Mucosa of stomach (tissue), 1 donor: ENCODE results near the gene PACSIN2.
"Not testable (repeated sequence)": the region's sequence is repeated elsewhere in the genome, so short reads cannot be mapped to it uniquely, and the experiment has no call there.

Experiments
- H3K27me3 ChIP-seq: one replicate; pipeline ENCODE4 v1.7.0; 2013; ENCODE audit warnings: mild to moderate bottlenecking, low read length; ENCODE audit not compliant: control insufficient read depth, insufficient read depth
- H3K36me3 ChIP-seq: one replicate; pipeline ENCODE4 v1.7.0; 2013; ENCODE audit warnings: low read length; ENCODE audit not compliant: control insufficient read depth, insufficient read depth
- H3K4me1 ChIP-seq: one replicate; pipeline ENCODE4 v1.7.0; 2013; ENCODE audit warnings: mild to moderate bottlenecking, low read length; ENCODE audit not compliant: control insufficient read depth, insufficient read depth
- H3K4me3 ChIP-seq: one replicate; pipeline ENCODE4 v1.7.0; 2013; ENCODE audit warnings: low read length
- H3K9ac ChIP-seq: one replicate; pipeline ENCODE4 v1.7.0; 2013; ENCODE audit warnings: mild to moderate bottlenecking, low read length, moderate library complexity
- H3K9me3 ChIP-seq: one replicate; pipeline ENCODE4 v1.7.0; 2013; ENCODE audit warnings: mild to moderate bottlenecking, low read length, moderate library complexity; ENCODE audit not compliant: control insufficient read depth
- donor health status: Pancreatic carcinoma.

Gene PACSIN2

GRCh38 chr22:42944409-42944808 lies 70.5 kb downstream of the PACSIN2 start:
- Histone ChIP-seq H3K27me3 (no peaks in the 10 kb centered on the region), H3K36me3 (no peaks in the 10 kb centered on the region), H3K4me3 (no peak overlapping the region), H3K9ac (no peak overlapping the region), H3K9me3 (no peaks in the 10 kb centered on the region), H3K4me1 (peaks cover 61% of the 10 kb centered on the region)

- Histone ChIP-seq H3K4me1 (peaks cover 61% of the 10 kb centered on the region), H3K9ac (no peak overlapping the region), H3K36me3 (no peaks in the 10 kb centered on the region), H3K4me3 (no peak overlapping the region), H3K27me3 (no peaks in the 10 kb centered on the region), H3K9me3 (no peaks in the 10 kb centered on the region)
These were observed 71.0 kb downstream of the PACSIN2 start for GRCh38 chr22:42943981-42944380.

GRCh38 chr22:42942351-42942750 lies 72.6 kb downstream of the PACSIN2 start:
- Histone ChIP-seq H3K36me3 (no peaks in the 10 kb centered on the region), H3K27me3 (no peaks in the 10 kb centered on the region), H3K4me3 (no peak overlapping the region), H3K4me1 (peaks cover 61% of the 10 kb centered on the region), H3K9me3 (no peaks in the 10 kb centered on the region), H3K9ac (no peak overlapping the region)

- Histone ChIP-seq H3K9me3 (no peaks in the 10 kb centered on the region), H3K27me3 (no peaks in the 10 kb centered on the region), H3K36me3 (no peaks in the 10 kb centered on the region), H3K4me3 (no peak overlapping the region), H3K9ac (peak overlapping the region; percentile 54), H3K4me1 (peaks cover 59% of the 10 kb centered on the region)
These were observed 74.9 kb downstream of the PACSIN2 start for GRCh38 chr22:42939941-42940653.

- Histone ChIP-seq H3K4me1 (peaks cover 63% of the 10 kb centered on the region), H3K27me3 (no peaks in the 10 kb centered on the region), H3K4me3 (no peak overlapping the region), H3K36me3 (no peaks in the 10 kb centered on the region), H3K9ac (peak overlapping the region; percentile 54), H3K9me3 (no peaks in the 10 kb centered on the region)
These were observed 75.5 kb downstream of the PACSIN2 start for GRCh38 chr22:42939451-42939881.

- H3K4me1 ChIP-seq, result peaks cover 68% of the 10 kb centered on the region
- H3K9me3 ChIP-seq, result no peaks in the 10 kb centered on the region
- no peaks in the 10 kb centered on the region for H3K27me3 ChIP-seq
- H3K36me3 ChIP-seq, result no peaks in the 10 kb centered on the region
- H3K9ac ChIP-seq, result peak overlapping the region; percentile 54
- no peak overlapping the region for H3K4me3 ChIP-seq
These were observed 76.0 kb downstream of the PACSIN2 start for GRCh38 chr22:42938976-42939375.

- no peaks in the 10 kb centered on the region for H3K27me3 ChIP-seq
- H3K9ac ChIP-seq, result peak overlapping the region; percentile 54
- peaks cover 73% of the 10 kb centered on the region for H3K4me1 ChIP-seq
These were observed 76.5 kb downstream of the PACSIN2 start for GRCh38 chr22:42938449-42938848.

GRCh38 chr22:42937164-42937843 lies 77.6 kb downstream of the PACSIN2 start:
- Histone ChIP-seq H3K4me1 (peaks cover 84% of the 10 kb centered on the region), H3K9me3 (no peaks in the 10 kb centered on the region), H3K36me3 (no peaks in the 10 kb centered on the region), H3K4me3 (peak overlapping the region; percentile 29), H3K9ac (peak overlapping the region; percentile 71), H3K27me3 (no peaks in the 10 kb centered on the region)

More at GRCh38 chr22:42938449-42938848, 76.5 kb downstream of the PACSIN2 start:
- H3K9me3 ChIP-seq, result no peaks in the 10 kb centered on the region
- H3K4me3 ChIP-seq, result no peak overlapping the region
- H3K36me3 ChIP-seq, result no peaks in the 10 kb centered on the region

- peaks cover 91% of the 10 kb centered on the region for H3K4me1 ChIP-seq
- peak overlapping the region; percentile 71 for H3K9ac ChIP-seq
- not testable (repeated sequence) for H3K9me3 ChIP-seq, H3K27me3 ChIP-seq, H3K36me3 ChIP-seq
- peak overlapping the region; percentile 9 for H3K4me3 ChIP-seq
These were observed 78.3 kb downstream of the PACSIN2 start for GRCh38 chr22:42936680-42937079.

- no peaks in the 10 kb centered on the region for H3K9me3 ChIP-seq
- no peaks in the 10 kb centered on the region for H3K36me3 ChIP-seq
- no peaks in the 10 kb centered on the region for H3K27me3 ChIP-seq
- no peak overlapping the region for H3K4me3 ChIP-seq
- peak overlapping the region; percentile 19 for H3K9ac ChIP-seq
- H3K4me1 ChIP-seq, result peaks cover 90% of the 10 kb centered on the region
These were observed 80.6 kb downstream of the PACSIN2 start for GRCh38 chr22:42934338-42934737.

- Histone ChIP-seq H3K36me3 (no peaks in the 10 kb centered on the region), H3K9me3 (no peaks in the 10 kb centered on the region), H3K4me1 (peaks cover 87% of the 10 kb centered on the region), H3K27me3 (no peaks in the 10 kb centered on the region), H3K9ac (peak overlapping the region; percentile 31), H3K4me3 (no peak overlapping the region)
These were observed 81.4 kb downstream of the PACSIN2 start for GRCh38 chr22:42933485-42934091.

- H3K36me3 ChIP-seq, result no peaks in the 10 kb centered on the region
These were observed 82.0 kb downstream of the PACSIN2 start for GRCh38 chr22:42932857-42933484.

More at GRCh38 chr22:42932857-42933484, 82.0 kb downstream of the PACSIN2 start:
- Histone ChIP-seq H3K4me3 (no peak overlapping the region), H3K27me3 (no peaks in the 10 kb centered on the region), H3K9ac (peak overlapping the region; percentile 31), H3K4me1 (peaks cover 81% of the 10 kb centered on the region), H3K9me3 (no peaks in the 10 kb centered on the region)
